NCI-H748 (cell line): Measurements from ENCODE around the gene MAP3K5.

Experiments
- DNase-seq: peaks from one replicate; lab custom pipeline; 2025; ENCODE audit not compliant: unreplicated experiment; lab: John Stamatoyannopoulos, UW

Gene MAP3K5

GRCh38 chr6:136525586-136526195 lies 266.6 kb downstream of the MAP3K5 start:
- peak; percentile 37 for DNase-seq

DNA sequence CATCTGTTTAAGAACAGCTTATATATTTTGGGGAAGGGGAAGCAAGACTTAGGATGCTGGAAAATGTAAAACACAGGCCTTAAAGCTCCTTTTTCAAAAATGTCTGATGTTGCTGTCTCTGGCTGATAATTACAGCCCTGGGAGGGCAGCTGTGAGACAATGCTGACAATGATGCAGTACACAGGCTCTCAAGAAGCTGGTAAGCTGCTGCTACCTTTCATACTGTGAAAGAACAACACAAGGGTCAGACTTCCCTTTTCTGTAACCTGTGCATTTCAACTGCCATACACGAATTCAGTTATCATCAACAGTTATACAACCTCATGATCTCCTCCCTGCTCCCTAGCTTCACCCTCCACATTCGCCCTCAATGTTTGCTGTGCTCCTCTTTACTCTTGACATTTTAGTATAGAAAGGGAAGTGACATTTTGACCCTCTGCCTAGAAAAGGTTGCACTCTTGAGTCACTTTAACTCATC lies 267.3 kb downstream of the MAP3K5 start:
- peak; percentile 87 for DNase-seq

DNA sequence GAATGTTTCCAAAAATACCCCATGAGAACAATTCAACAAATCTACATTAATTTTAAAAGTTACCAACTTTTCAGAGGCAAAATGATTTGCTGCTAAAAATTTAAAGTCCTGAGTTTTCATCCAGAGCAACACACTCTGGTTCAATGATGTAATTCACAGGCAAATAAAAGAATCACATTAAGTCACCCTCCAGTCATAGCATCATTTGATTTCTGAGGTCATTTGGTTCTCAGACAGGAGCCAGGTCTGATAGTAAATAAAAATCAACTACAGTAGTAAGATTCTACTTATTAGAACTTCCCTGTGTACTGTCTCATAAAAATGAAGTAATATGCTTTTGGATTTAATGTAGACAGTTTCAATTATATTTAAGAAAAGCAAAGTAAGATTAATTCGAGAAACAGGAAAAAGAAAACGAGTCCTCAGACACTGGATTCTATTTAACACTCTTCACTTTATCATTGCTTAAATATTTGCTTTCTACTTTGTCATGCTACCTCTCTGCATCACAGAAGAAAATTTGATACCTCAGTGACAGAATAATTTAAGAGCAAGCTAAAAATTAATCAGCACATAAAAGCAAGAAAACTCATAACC lies 267.8 kb downstream of the MAP3K5 start:
- DNase-seq = peak; percentile 58

DNA sequence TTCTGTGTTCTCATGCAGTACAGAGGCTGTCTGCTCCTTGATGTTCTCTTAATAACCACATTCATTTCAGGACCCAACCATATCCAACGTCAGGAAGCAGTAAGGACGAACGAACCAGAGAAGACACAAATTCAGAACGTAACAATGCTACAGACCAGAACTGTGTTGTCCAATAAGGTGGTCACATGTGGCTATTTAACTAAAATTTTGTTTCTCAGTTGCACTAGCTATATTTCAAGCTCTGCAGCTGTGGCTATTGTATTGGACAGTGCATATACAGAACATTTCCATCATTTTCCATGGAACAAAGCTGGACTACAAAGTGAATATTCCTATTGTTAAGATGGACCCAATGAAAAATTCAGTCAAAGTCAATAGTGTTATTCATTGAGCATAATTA lies 269.1 kb downstream of the MAP3K5 start:
- DNase-seq = no peak

GRCh38 chr6:136522636-136523035 lies 269.6 kb downstream of the MAP3K5 start:
- no peak for DNase-seq

DNA sequence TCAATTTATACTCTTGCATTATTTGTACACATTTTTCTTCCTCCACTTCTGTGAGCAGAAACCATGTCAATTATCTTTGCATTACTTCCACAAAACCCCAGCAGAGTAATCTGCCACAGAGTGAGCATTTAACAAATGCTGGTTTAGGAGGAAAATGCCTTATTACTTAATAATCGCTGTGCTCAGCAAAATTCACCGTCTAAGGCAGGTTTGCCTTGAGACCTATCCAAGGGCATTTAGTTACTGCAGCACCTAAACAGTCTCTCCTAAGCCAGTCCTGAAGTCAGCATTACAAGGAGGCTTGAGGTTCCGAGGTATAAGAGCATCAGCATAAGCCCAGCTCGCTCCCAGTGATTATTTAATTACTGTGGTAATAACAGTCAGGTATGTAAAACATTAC lies 270.4 kb downstream of the MAP3K5 start:
- DNase-seq = no peak

GRCh38 chr6:136521427-136521826 lies 270.9 kb downstream of the MAP3K5 start:
- no peak for DNase-seq

DNA sequence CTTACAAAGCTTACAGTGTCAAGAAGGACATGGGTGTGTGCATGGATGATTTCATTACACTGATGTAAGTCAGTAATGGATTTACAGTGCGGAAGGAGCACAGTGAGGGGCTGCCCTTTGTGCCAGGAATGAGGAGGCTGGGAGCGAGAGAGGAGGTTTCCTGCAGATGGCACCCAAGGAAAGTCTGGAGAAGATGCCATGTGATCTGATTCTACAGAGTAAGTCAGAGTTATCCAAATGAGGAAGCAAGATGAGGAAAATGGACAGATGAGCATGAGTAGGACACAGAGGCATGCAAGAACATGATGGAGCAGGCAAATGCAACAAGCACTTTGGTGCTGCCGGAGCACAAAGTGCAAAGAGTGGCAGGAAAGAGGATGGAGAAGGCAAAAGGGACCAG lies 271.8 kb downstream of the MAP3K5 start:
- no peak for DNase-seq

GRCh38 chr6:136517582-136517981 lies 274.7 kb downstream of the MAP3K5 start:
- DNase-seq = no peak

GRCh38 chr6:136517002-136517401 lies 275.3 kb downstream of the MAP3K5 start:
- no peak for DNase-seq

GRCh38 chr6:136514591-136514990 lies 277.7 kb downstream of the MAP3K5 start:
- DNase-seq = no peak

DNA sequence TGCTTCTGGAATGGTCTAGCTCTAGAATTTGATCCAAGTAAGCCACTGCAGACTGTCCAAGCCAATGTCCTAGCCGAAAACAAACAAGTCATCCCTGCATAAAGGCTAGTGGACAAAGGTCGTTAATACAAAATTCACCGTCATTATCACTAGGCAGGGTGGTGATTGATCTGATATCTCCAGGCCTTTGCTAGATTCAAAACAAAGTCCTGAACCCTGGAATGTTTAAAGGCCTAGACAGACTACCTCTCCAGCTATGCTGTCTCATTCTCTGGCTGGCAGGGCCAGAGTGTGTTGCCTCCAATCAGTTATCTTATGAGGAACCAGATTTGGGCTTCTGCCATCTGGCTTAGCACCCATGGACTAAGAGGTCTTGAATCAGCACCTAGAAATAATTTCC lies 280.4 kb downstream of the MAP3K5 start:
- DNase-seq = no peak

DNA sequence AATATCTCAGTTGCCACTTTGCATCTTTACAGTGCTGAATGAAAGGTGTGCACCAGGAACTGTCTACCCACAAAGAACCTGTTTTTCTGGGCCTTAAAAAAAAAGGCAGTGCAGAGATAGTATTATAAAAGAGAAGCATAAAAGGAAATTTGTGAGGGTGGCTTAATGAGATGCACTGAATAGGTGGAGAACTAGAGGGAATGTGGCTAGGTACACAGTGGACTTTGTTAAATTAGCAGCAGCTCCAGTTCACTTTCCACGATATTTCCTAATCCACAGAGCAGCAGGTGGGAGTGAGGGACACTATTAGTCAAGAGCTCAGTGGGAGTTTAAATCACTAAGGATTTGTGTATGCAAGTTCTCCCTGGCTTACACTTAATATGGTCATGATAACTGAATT lies 280.9 kb downstream of the MAP3K5 start:
- DNase-seq = peak; percentile 6

- no peak for DNase-seq
Observed at GRCh38 chr6:136510782-136511181, 281.5 kb downstream of the MAP3K5 start.

DNA sequence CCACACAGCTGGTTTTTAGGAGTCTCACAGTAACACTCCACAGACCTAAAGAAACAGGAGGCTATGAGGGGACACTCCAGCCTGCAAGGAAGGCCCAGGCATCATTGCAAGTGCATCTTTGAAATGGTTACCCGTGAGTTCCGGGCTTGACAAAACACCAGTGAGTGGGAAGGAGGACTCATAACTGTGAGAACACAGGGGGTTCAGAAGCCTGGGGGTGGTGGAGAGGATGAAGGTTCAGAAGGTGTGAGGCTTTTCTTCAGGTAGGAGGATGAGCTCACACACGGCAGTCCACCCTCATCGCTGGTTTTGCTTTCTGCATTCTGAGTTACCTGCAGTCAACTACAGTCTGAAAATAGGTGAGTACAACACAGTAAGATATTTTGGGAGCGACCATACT lies 282.0 kb downstream of the MAP3K5 start:
- no peak for DNase-seq

GRCh38 chr6:136508725-136509392 lies 283.4 kb downstream of the MAP3K5 start:
- no peak for DNase-seq
